Esophagus muscularis mucosa (tissue), 4 donors: ENCODE data around the gene ZNF750. TPM values are rescaled to one million over a fixed set of nuclear protein-coding genes. Genes with fewer than 3 reads are reported as not detected.

Source experiments
- DNase-seq: peaks from one replicate; pipeline ENCODE4 v3.0.0-alpha.2; 2017; ENCODE audit errors: extremely low spot score
- H3K27ac ChIP-seq, 4 donors: fragments of 200-600 bp; sonication (generic); replicated peaks in 1 of 4; 1 replicate in 3 of 4; 2 replicates in 1 of 4; pipeline ENCODE4 v1.5.1; 2016 to 2019; ENCODE audit warnings: mild to moderate bottlenecking in 1 of 4
- H3K27me3 ChIP-seq, 4 donors: fragments of 200-600 bp; sonication (generic); one replicate each; pipeline versions ENCODE4 v1.5.1 to v1.6.0; 2016 to 2019
- H3K36me3 ChIP-seq, 4 donors: fragments of 200-600 bp; sonication (generic); one replicate each; pipeline ENCODE4 v1.5.1; 2016 to 2019
- H3K4me1 ChIP-seq, 4 donors: fragments of 200-600 bp; sonication (generic); one replicate each; pipeline ENCODE4 v1.5.1; 2016 to 2019
- H3K4me3 ChIP-seq, 4 donors: fragments of 200-600 bp; sonication (generic); 1 replicate in 2 of 4; 2 replicates in 2 of 4; pipeline ENCODE4 v1.5.1; 2016 to 2019; ENCODE audit warnings: mild to moderate bottlenecking in 4 of 4, moderate library complexity in 1 of 4
- H3K9me3 ChIP-seq, 4 donors: fragments of 200-600 bp; sonication (generic); 1 replicate in 3 of 4; 2 replicates in 1 of 4; pipeline ENCODE4 v1.5.1; 2016 to 2019
- CTCF ChIP-seq, 3 experiments: fragments of 200-600 bp in 2 of 3; fragments of 450-650 bp in 1 of 3; sonication (generic) in 2 of 3; IDR thresholded peaks; one replicate each; pipeline ENCODE4 v1.5.1; 2017 to 2019; ENCODE audit warnings: antibody characterized with exemption in 3 of 3, mild to moderate bottlenecking in 2 of 3, moderate library complexity in 1 of 3
- EP300 ChIP-seq: sonication (generic); formaldehyde crosslinking; IDR thresholded peaks from one replicate; pipeline ENCODE4 v1.6.1; 2017; ENCODE audit warnings: antibody characterized with exemption
- POLR2A ChIP-seq: fragments of 450-650 bp; IDR thresholded peaks from one replicate; pipeline ENCODE4 v1.6.1; 2017; ENCODE audit warnings: antibody characterized with exemption, moderate library complexity, mild to moderate bottlenecking, low read depth
- POLR2AphosphoS5 ChIP-seq, 2 donors: sonication (generic); formaldehyde crosslinking; IDR thresholded peaks; one replicate each; pipeline ENCODE4 v1.6.1; 2017; ENCODE audit warnings: antibody characterized with exemption in 2 of 2
- WGBS: methylation state at CpG from one replicate; pipeline ENCODE4 v1.1.5; 2018; 5-methylcytosine and 5-hydroxymethylcytosine counted together
- intact Hi-C: fragments of 100-400 bp; cut with DNase I; formaldehyde crosslinking; loops from one replicate; pipeline ENCODE4 v1.15.1; 2023
- total RNA-seq, 4 donors: library from RNA; depleted of rRNA; stranded (reverse); fragments of >200 nt; gene quantifications; one replicate each; pipeline versions ENCODE4 v1.1.0 to v1.2.1, GENCODE V29; 2016

The ZNF750 gene
- not detected for total RNA-seq

- Histone ChIP-seq H3K4me1 (peaks cover 0 to 12% (median 9%) of the 10 kb centered on the region in 4 donors), H3K9me3 (no peaks in the 10 kb centered on the region), H3K36me3 (peaks cover 0 to 15% (median 0%) of the 10 kb centered on the region in 4 donors), H3K27me3 (no peaks in the 10 kb centered on the region), H3K4me3 (no peak within 1 kb of the TSS), H3K27ac (no peak within 1 kb of the TSS)
- DNase-seq: no peak
- WGBS: 94% methylated on average over 20 of the region's 25 CpGs
- intact Hi-C loops: loop anchor here (2.0 kb wide), 1 partner anchor 49 kb away; no protein-coding TSS in a partner anchor
- TF ChIP-seq CTCF (IDR thresholded peaks at IDR 0.05) (no peak), POLR2AphosphoS5 (IDR thresholded peaks at IDR 0.05) (no peak), EP300 (no peak), POLR2A (no peak)
Measured at GRCh38 chr17:82839617-82840292, at the start of gene ZNF750. Gene ZNF750, minus strand, starts transcription at chr17:82840022. Its CDS starts 7,568 bp downstream, at chr17:82832454.

GRCh38 chr17:82888583-82889495 is 49.0 kb upstream of the ZNF750 start:
- Histone ChIP-seq H3K9me3 (no peaks in the 10 kb centered on the region), H3K4me1 (peaks cover 37 to 57% (median 47%) of the 10 kb centered on the region in 4 donors), H3K27ac (no peak overlapping the region), H3K27me3 (no peaks in the 10 kb centered on the region), H3K36me3 (peaks cover 0 to 37% (median 22%) of the 10 kb centered on the region in 4 donors), H3K4me3 (no peak overlapping the region)
- 89% methylated on average over 14 of the region's 30 CpGs for WGBS
- intact Hi-C loops: no loop called here
- no peak for DNase-seq
- no peak for TF ChIP-seq POLR2AphosphoS5 (IDR thresholded peaks at IDR 0.05)

- H3K27ac ChIP-seq: no peak overlapping the region
- DNase-seq: no peak
- peaks cover 29 to 51% (median 42%) of the 10 kb centered on the region in 4 donors for H3K4me1 ChIP-seq
- H3K9me3 ChIP-seq: no peaks in the 10 kb centered on the region
- no peak overlapping the region for H3K4me3 ChIP-seq
- intact Hi-C loops: no loop called here
- no peaks in the 10 kb centered on the region for H3K27me3 ChIP-seq
- peaks cover 0 to 37% (median 22%) of the 10 kb centered on the region in 4 donors for H3K36me3 ChIP-seq
- 95% methylated on average over 27 of the region's 27 CpGs for WGBS
- TF ChIP-seq POLR2A (no peak), CTCF (IDR thresholded peaks at IDR 0.05) (no peak), POLR2AphosphoS5 (IDR thresholded peaks at IDR 0.05) (no peak), EP300 (no peak)
Measured at GRCh38 chr17:82887255-82888164, 47.7 kb upstream of the ZNF750 start.

GRCh38 chr17:82884970-82885353 is 45.1 kb upstream of the ZNF750 start:
- no peak for DNase-seq
- Histone ChIP-seq H3K27me3 (no peaks in the 10 kb centered on the region), H3K9me3 (no peaks in the 10 kb centered on the region), H3K4me3 (no peak overlapping the region), H3K4me1 (peaks cover 40 to 58% (median 51%) of the 10 kb centered on the region in 4 donors), H3K27ac (peak overlapping the region; percentile 5 to 31 (median 24)), H3K36me3 (peaks cover 0 to 18% (median 3%) of the 10 kb centered on the region in 4 donors)
- WGBS: 69% methylated on average over 3 of the region's 5 CpGs
- intact Hi-C loops: no loop called here
- TF ChIP-seq CTCF (IDR thresholded peaks at IDR 0.05) (no peak), EP300 (no peak), POLR2AphosphoS5 (IDR thresholded peaks at IDR 0.05) (no peak), POLR2A (no peak)
